ENCODE data around the gene GALNT10. TPM values are rescaled to one million over a fixed set of nuclear protein-coding genes. Genes with fewer than 3 reads are reported as not detected.

Gene GALNT10, protein sequence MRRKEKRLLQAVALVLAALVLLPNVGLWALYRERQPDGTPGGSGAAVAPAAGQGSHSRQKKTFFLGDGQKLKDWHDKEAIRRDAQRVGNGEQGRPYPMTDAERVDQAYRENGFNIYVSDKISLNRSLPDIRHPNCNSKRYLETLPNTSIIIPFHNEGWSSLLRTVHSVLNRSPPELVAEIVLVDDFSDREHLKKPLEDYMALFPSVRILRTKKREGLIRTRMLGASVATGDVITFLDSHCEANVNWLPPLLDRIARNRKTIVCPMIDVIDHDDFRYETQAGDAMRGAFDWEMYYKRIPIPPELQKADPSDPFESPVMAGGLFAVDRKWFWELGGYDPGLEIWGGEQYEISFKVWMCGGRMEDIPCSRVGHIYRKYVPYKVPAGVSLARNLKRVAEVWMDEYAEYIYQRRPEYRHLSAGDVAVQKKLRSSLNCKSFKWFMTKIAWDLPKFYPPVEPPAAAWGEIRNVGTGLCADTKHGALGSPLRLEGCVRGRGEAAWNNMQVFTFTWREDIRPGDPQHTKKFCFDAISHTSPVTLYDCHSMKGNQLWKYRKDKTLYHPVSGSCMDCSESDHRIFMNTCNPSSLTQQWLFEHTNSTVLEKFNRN
- total RNA-seq (2022; extraction: Qiagen RNA extraction; ENCODE audit: low read depth) = 61.0 to 88.0 TPM (median 82.1 TPM) in 5 replicates

DNA sequence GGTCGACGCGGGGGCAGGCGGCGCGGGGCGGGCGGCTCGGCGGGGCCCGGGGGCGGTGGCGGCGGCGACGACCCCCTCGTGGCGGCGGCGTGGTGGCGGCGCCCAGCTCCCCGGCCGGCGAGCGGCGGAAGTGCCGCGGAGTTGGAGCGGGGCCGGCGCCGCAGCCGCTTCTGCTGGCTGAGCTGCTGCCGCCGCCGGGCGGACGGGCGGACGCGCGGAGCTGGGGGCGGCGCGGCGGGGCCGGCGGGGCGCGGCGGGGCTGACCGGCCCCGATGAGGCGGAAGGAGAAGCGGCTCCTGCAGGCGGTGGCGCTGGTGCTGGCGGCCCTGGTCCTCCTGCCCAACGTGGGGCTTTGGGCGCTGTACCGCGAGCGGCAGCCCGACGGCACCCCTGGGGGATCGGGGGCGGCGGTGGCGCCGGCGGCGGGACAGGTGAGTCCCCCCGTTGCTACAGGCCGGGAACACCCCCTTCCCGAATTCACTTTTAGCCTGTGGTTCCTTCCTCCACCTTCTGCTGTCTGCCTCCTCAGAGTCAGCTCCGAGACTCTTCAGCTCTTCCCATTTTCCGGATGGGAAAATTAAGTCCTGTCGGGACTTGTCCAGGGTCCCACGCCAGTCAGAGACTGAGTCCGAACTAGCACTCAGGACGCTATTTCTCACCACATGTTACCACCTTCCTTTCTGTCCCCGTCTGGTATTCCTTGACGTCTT lies at the start of gene GALNT10:
Gene GALNT10, plus strand, starts transcription at position 139 of the 710 bp plus-strand sequence. Its CDS starts 134 bp downstream, at position 273.

DNA sequence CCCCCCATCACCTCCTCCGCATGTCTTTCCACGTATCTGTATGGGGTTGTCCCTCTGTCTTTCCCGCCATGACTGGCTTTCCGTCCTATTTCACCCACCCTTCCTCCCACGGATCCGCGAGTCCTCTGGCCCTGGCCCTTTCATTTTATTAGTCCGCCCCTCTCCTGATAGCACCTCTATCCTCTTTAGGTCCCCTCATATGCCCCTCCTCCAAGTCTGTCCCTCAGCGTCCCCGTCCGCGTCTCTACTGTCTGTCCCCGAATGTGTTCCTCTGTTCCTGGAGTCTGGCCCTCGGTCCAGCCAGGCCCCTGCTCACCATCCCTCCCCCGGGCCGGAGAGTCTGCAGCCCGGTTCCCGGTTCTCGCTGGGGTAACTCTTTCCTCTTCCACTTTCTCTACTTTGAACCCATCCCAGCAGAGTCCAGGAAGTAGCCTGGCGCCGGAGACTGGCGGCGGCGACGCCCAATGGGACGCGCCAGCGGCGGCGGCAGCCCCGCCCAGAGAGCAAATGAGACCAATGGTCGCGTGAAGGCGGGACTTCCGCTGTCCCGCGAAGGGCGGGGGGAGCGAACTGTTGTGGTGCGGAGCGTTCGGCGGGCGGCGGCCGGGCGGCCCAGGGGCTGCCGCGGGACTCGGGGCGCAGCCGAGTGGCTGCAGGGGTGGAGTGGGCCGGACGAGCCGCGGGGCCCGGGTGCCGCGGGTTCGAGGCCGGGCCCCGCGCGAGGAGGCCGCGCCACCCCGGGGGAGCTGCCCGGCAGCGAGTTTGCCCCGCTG lies 255.1 kb downstream of the GALNT10 start, which contains the start of gene SAP30L:
Gene SAP30L, plus strand, starts transcription at position 576 of the 773 bp plus-strand sequence. CDS start 608 bp downstream, outside the sequence.

Other genes with a start within 250 kb of the GALNT10 start
- gene FAM114A2, start 151.8 kb upstream of the GALNT10 start, total RNA-seq (2022; extraction: Qiagen RNA extraction; ENCODE audit: low read depth) = 8.6 to 13.6 TPM (median 9.3 TPM) in 5 replicates
- gene MFAP3, start 151.8 kb upstream of the GALNT10 start, total RNA-seq (2022; extraction: Qiagen RNA extraction; ENCODE audit: low read depth) = 17.6 to 34.1 TPM (median 24.1 TPM) in 5 replicates

Data from A549 treated with RU486 at 1 μM for 4 hours (cell line).